ENCODE data around the gene CGREF1. TPM values are rescaled to one million over a fixed set of nuclear protein-coding genes. Genes with fewer than 3 reads are reported as not detected.
"Not testable (repeated sequence)": the region's sequence is repeated elsewhere in the genome, so short reads cannot be mapped to it uniquely, and the experiment has no call there.

The CGREF1 gene
- total RNA-seq, 1 experiment from 2014 or later = 2.1 TPM

GRCh38 chr2:27115519-27115918 lies 3.4 kb downstream of the CGREF1 start:
- H3K4ac ChIP-seq (ENCODE audit: low read depth, low read length) = no peak overlapping the region
- Mint-ChIP-seq H3K9me3 (no peaks in the 10 kb centered on the region; a peak in 1 of 5 replicates), H3K27ac (no peak overlapping the region), H3K4me3 (no peak overlapping the region), H3K36me3 (ENCODE audit: insufficient read depth in 1 of 3, low read depth in 3 of 3) (no peaks in the 10 kb centered on the region; a peak in 3 of 7 replicates), H3K27me3 (ENCODE audit: low read depth) (peaks cover 37% of the 10 kb centered on the region), H3K4me1 (peaks cover 8 to 16% of the 10 kb centered on the region in 2 experiments)
- no peak overlapping the region for H3K18ac ChIP-seq (ENCODE audit: insufficient read length, low read depth, low read length)
- no peak overlapping the region for H2BK20ac ChIP-seq (ENCODE audit: low read depth, low read length, poor library complexity, severe bottlenecking)
- H2BK15ac ChIP-seq (ENCODE audit: low read depth, low read length) = no peak overlapping the region
- H3K79me1 ChIP-seq (ENCODE audit: insufficient read depth, low read depth, low read length, poor library complexity, severe bottlenecking) = no peaks in the 10 kb centered on the region
- H2BK120ac ChIP-seq (ENCODE audit: low read depth, low read length, poor library complexity, severe bottlenecking) = no peak overlapping the region
- no peak overlapping the region for H3T11ph ChIP-seq (ENCODE audit: low read length)
- no peak overlapping the region for H3K27ac ChIP-seq (ENCODE audit: insufficient read length, low read depth, low read length)
- H2AFZ ChIP-seq (ENCODE audit: low read length) = no peak overlapping the region
- H3K79me2 ChIP-seq (ENCODE audit: insufficient read depth, low read length) = no peaks in the 10 kb centered on the region
- H3K9ac ChIP-seq (ENCODE audit: extremely low read depth, insufficient read length, low read length) = no peak overlapping the region
- H3K27me3 ChIP-seq (ENCODE audit: insufficient read depth, low read length) = peaks cover 7% of the 10 kb centered on the region; the same call in 1 of the 2 replicates
- H4K5ac ChIP-seq (ENCODE audit: insufficient read length, low read depth, low read length) = no peak overlapping the region
- no peak overlapping the region for H4K8ac ChIP-seq (replicated peaks; ENCODE audit: insufficient read length, low read depth, low read length)
- no peak overlapping the region for H2BK12ac ChIP-seq (ENCODE audit: insufficient read length, low read depth, low read length)
- no peak overlapping the region for H3K56ac ChIP-seq (ENCODE audit: insufficient read length, low read depth, low read length)
- no peak overlapping the region for H3K4me2 ChIP-seq (ENCODE audit: insufficient read depth, insufficient read length, low read length)
- H2BK5ac ChIP-seq (ENCODE audit: insufficient read length, low read length) = no peak overlapping the region
- peaks cover 2% of the 10 kb centered on the region for H3K4me1 ChIP-seq (ENCODE audit: insufficient read depth, low read length)
- H3K23me2 ChIP-seq (ENCODE audit: insufficient read length, low read depth, low read length, poor library complexity, severe bottlenecking) = peaks cover 8% of the 10 kb centered on the region
- TF ChIP-seq CTCF (conservative IDR thresholded peaks at IDR 0.05) = no peak
- no CpG with 5 or more reads among the region's 2 CpGs for WGBS (ENCODE audit: extremely low coverage, insufficient read length, low lambda C conversion rate)
- no peak overlapping the region for H4K91ac ChIP-seq (ENCODE audit: insufficient read length, low read depth, low read length)
- no peak overlapping the region for H2AK5ac ChIP-seq (ENCODE audit: insufficient read length, low read length)
- DNase-seq = no peak
- H4K20me1 ChIP-seq (ENCODE audit: control insufficient read depth, insufficient read depth, insufficient read length) = no peaks in the 10 kb centered on the region
- H3K14ac ChIP-seq (ENCODE audit: insufficient read depth, low read length) = no peak overlapping the region
- H3K23ac ChIP-seq (ENCODE audit: insufficient read length, low read depth, low read length) = no peak overlapping the region
- no peaks in the 10 kb centered on the region for H3K9me3 ChIP-seq (ENCODE audit: control insufficient read depth, low read depth, low read length)

- H2BK15ac ChIP-seq (ENCODE audit: low read depth, low read length) = not testable (repeated sequence)
Observed at GRCh38 chr2:27111392-27112078, 7.4 kb downstream of the CGREF1 start.

More at GRCh38 chr2:27111392-27112078, 7.4 kb downstream of the CGREF1 start:
- H3K79me1 ChIP-seq (ENCODE audit: insufficient read depth, low read depth, low read length, poor library complexity, severe bottlenecking); H3K4me1 ChIP-seq (ENCODE audit: insufficient read depth, low read length); H2AFZ ChIP-seq (ENCODE audit: low read length); H3K18ac ChIP-seq (ENCODE audit: insufficient read length, low read depth, low read length); H3K14ac ChIP-seq (ENCODE audit: insufficient read depth, low read length); H3K27ac ChIP-seq (ENCODE audit: insufficient read length, low read depth, low read length); DNase-seq; H4K20me1 ChIP-seq (ENCODE audit: control insufficient read depth, insufficient read depth, insufficient read length); H3K36me3 Mint-ChIP-seq (ENCODE audit: insufficient read depth in 1 of 3, low read depth in 3 of 3); H2BK20ac ChIP-seq (ENCODE audit: low read depth, low read length, poor library complexity, severe bottlenecking); H3K9ac ChIP-seq (ENCODE audit: extremely low read depth, insufficient read length, low read length); H3K4me2 ChIP-seq (ENCODE audit: insufficient read depth, insufficient read length, low read length); H2BK12ac ChIP-seq (ENCODE audit: insufficient read length, low read depth, low read length); H3K9me3 ChIP-seq (ENCODE audit: control insufficient read depth, low read depth, low read length); H3T11ph ChIP-seq (ENCODE audit: low read length); H3K23me2 ChIP-seq (ENCODE audit: insufficient read length, low read depth, low read length, poor library complexity, severe bottlenecking); H4K5ac ChIP-seq (ENCODE audit: insufficient read length, low read depth, low read length); H2BK120ac ChIP-seq (ENCODE audit: low read depth, low read length, poor library complexity, severe bottlenecking); H3K9me3 Mint-ChIP-seq; H4K8ac ChIP-seq (replicated peaks; ENCODE audit: insufficient read length, low read depth, low read length); H3K4me1 Mint-ChIP-seq; H3K56ac ChIP-seq (ENCODE audit: insufficient read length, low read depth, low read length); H3K4me3 Mint-ChIP-seq; H2AK5ac ChIP-seq (ENCODE audit: insufficient read length, low read length); H3K27me3 Mint-ChIP-seq (ENCODE audit: low read depth); H2BK5ac ChIP-seq (ENCODE audit: insufficient read length, low read length); H3K27ac Mint-ChIP-seq; H3K4ac ChIP-seq (ENCODE audit: low read depth, low read length); H4K91ac ChIP-seq (ENCODE audit: insufficient read length, low read depth, low read length); H3K79me2 ChIP-seq (ENCODE audit: insufficient read depth, low read length); H3K23ac ChIP-seq (ENCODE audit: insufficient read length, low read depth, low read length); H3K27me3 ChIP-seq (ENCODE audit: insufficient read depth, low read length): not testable (repeated sequence)
- no CpG with 5 or more reads among the region's 49 CpGs for WGBS (ENCODE audit: extremely low coverage, insufficient read length, low lambda C conversion rate)

All from H9 (cell line).